Muscle of arm (tissue), 12 donors: Measurements from ENCODE around the gene C2CD4B. TPM values are rescaled to one million over a fixed set of nuclear protein-coding genes. Genes with fewer than 3 reads are reported as not detected.

Experiments used
- DNase-seq: peaks from one replicate; pipeline ENCODE4 v3.0.0-alpha.2; 2013
- polyA plus RNA-seq, 12 donors: library from polyadenylated mRNA; unstranded; fragments of 120-200 nt; gene quantifications; one replicate each; pipeline ENCODE4 v1.2.1, GENCODE V29; 2013; ENCODE audit not compliant: insufficient read length in 12 of 12

C2CD4B gene
- polyA plus RNA-seq, 12 donors = 0.85 to 7.8 (median 2.8) TPM; not detected in 1

GRCh38 chr15:62120776-62121175 lies 44.3 kb downstream of the C2CD4B start:
- no peak for DNase-seq

- DNase-seq = no peak
Observed at GRCh38 chr15:62119874-62120273, 45.2 kb downstream of the C2CD4B start.

- peak; percentile 18 for DNase-seq
Observed at GRCh38 chr15:62119227-62119864, 45.7 kb downstream of the C2CD4B start.

GRCh38 chr15:62118520-62119226 lies 46.4 kb downstream of the C2CD4B start:
- no peak for DNase-seq

GRCh38 chr15:62115847-62116246 lies 49.2 kb downstream of the C2CD4B start:
- no peak for DNase-seq

Other genes starting within 250 kb of the C2CD4B start
- gene VPS13C, start 104.8 kb downstream of the C2CD4B start, polyA plus RNA-seq = 10 to 100 TPM in 11 of 12 donors, not detected in 1; 20.5 to 52.3 (median 43.0) TPM
- under 1 TPM in 7 of 12 donors, not detected in 5; 0.04 to 0.07 (median 0.05) TPM for gene C2CD4A, start 98.3 kb downstream of the C2CD4B start, polyA plus RNA-seq
- 10 to 100 TPM in 11 of 12 donors, not detected in 1; 30.8 to 87.3 (median 55.0) TPM for gene TLN2, start 225.3 kb upstream of the C2CD4B start, polyA plus RNA-seq